GM12872 (cell line): ENCODE results near the gene ADAMTS16.

Source experiments
- TF ChIP-seq, protein P1 (sequence below): IDR thresholded peaks from 3 replicates; pipeline ENCODE4 v1.5.1; 2011; ENCODE audit warnings: low read depth, mild to moderate bottlenecking, low read length, moderate library complexity; ENCODE audit not compliant: insufficient read depth

The ADAMTS16 gene

DNA sequence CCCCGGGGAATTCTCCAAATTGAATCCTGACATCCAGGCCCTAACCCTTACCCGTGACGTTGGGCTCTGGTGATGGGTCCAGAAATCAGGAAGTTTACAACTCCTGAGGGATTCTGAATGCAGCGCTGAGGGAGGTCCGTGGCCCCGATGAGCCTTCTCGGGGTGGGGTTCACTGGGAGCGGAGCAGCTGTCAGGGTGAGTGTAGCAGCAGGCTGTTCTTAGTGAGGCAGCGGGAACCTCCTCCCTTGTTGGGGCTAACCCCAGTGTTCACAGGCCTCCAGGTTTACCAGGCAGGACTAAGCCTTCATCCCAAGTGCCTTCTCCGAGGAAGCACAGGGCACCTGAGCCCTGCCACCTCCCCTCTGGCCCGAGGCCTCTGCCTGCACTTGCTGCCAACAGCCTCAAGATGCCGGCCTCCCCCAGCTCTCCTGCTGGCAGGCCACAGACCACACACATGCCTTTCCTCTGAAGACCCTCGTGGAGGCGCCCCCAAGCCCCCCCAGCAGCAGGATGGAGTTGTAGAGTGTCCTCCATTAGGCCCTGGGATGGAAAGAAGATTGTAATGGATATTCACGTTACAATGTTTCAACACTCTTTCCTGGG lies 7.3 kb upstream of the ADAMTS16 start:
- TF ChIP-seq, protein P1, sequence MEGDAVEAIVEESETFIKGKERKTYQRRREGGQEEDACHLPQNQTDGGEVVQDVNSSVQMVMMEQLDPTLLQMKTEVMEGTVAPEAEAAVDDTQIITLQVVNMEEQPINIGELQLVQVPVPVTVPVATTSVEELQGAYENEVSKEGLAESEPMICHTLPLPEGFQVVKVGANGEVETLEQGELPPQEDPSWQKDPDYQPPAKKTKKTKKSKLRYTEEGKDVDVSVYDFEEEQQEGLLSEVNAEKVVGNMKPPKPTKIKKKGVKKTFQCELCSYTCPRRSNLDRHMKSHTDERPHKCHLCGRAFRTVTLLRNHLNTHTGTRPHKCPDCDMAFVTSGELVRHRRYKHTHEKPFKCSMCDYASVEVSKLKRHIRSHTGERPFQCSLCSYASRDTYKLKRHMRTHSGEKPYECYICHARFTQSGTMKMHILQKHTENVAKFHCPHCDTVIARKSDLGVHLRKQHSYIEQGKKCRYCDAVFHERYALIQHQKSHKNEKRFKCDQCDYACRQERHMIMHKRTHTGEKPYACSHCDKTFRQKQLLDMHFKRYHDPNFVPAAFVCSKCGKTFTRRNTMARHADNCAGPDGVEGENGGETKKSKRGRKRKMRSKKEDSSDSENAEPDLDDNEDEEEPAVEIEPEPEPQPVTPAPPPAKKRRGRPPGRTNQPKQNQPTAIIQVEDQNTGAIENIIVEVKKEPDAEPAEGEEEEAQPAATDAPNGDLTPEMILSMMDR, result no peak

DNA sequence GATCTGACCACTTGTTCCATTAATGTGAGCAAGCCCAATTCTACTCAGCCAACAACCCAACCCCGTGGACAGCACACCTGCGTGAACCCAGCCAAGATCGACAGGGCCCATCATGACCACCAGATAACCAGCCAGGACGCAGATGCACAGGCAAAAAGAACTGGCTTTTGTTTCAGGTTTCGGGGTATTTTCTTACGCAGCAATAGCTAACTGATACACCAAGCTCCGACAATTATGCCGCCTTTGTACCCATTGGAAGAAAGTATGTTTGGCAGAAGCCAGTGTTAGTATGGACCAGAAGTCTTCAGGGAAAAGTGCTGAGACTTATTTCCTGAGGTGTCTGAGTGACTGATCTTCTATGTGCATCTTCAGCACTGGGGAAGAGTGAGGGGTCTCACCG lies 6.0 kb upstream of the ADAMTS16 start:
- TF ChIP-seq, protein P1, result no peak

DNA sequence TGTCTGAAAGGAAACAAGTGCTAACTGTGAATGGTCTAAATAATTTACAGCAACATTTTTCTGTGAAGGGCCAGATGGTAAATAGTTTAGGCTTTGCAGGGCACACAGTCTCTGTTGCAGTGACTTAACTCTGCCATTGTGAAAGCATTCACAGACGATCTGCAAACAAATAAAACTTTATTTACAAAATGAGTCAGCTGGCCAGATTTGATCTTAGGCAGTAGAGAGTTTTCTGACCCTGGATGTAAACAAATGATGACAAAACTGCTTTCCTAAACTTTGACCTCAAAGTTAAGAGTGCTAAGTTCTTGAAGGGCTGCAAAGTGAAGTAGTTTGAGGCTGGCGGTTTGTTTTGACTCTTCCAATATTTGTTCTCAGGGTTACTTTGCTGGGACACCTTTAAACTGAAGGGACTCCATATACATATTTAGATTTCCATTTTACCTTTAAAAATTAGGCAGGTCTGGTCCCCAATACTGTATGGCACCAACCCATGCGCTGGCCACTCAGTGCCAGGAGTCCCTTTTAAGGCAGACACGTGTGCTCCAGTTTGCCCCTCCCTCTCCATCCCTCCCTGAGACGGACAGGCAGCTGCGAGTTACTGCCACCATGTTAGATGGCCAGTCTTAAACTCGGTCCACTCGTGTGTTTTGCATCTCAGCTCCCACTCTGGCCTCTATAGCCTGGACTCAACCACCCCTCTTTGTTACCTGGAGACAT lies 4.0 kb upstream of the ADAMTS16 start:
- TF ChIP-seq, protein P1, result no peak

DNA sequence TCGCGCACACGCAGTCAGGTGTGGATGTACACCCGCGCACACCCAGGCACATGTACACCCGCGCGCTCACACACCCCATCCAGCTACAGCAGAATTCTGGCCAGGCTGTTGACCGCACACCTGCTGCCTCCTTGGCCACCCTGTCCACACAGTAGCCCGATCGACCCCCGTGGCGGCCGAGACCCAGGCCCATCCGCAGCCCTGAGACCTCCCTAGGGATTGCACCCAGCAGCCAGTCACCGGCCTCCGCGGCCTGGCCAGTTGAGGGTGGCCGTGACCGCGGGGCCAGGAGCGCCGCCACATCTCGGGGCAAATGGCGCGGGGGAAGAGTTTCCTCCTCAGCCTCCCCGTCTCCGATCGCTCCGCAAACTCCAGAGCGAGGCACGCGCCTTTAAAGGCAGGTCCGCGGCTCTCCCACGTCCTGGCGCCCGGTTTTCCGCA lies 774 bp upstream of the ADAMTS16 start:
- TF ChIP-seq, protein P1, result no peak

DNA sequence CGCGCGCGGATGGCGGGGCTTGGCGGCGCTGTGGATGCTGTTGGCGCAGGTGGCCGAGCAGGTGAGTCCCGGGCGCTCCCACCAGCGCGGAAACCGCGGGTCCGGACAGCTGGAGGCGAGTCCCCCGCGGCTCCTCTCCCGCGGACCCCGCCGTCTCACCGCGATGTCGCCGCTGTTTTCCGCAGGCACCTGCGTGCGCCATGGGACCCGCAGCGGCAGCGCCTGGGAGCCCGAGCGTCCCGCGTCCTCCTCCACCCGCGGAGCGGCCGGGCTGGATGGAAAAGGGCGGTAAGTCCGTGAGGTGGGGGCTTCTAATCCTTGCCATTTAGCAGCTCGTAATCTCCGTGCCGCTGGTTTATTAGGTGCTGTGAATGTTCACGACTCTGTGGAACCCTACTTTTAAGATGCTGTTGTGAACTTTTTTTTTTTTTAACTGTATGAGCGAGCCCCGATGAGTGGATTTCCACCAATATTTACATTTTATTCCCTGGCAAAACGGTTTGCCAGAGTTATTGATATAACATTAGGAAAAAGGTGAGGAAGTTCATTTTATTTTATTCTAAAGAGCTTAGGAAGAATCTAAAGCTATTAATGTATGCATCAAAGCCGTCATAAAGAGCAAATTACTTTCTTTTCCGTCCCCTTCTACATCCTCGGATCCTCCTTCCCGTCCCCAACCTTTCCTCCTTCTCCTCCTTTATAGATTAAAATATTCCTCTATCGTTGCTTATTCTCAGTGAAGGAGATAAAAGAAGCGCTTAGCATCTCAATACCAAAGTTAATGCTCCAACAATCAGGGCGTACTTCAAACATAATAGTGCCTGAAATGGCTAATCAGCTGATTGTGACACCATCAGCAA lies 579 bp downstream of the ADAMTS16 start:
- TF ChIP-seq, protein P1, result no peak

DNA sequence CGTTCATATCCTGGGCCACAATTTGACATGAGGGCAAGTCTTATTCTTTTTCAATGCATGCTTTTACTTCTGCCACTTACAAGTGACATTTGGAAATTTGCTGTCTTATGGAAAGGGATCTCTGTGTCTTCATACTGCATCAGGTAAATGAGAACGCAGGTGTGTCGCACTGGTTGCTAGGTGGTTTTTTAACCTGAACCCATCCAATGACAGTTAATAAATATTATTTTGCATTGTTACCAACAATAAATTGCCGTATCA lies 1.1 kb downstream of the ADAMTS16 start:
- TF ChIP-seq, protein P1, result no peak

DNA sequence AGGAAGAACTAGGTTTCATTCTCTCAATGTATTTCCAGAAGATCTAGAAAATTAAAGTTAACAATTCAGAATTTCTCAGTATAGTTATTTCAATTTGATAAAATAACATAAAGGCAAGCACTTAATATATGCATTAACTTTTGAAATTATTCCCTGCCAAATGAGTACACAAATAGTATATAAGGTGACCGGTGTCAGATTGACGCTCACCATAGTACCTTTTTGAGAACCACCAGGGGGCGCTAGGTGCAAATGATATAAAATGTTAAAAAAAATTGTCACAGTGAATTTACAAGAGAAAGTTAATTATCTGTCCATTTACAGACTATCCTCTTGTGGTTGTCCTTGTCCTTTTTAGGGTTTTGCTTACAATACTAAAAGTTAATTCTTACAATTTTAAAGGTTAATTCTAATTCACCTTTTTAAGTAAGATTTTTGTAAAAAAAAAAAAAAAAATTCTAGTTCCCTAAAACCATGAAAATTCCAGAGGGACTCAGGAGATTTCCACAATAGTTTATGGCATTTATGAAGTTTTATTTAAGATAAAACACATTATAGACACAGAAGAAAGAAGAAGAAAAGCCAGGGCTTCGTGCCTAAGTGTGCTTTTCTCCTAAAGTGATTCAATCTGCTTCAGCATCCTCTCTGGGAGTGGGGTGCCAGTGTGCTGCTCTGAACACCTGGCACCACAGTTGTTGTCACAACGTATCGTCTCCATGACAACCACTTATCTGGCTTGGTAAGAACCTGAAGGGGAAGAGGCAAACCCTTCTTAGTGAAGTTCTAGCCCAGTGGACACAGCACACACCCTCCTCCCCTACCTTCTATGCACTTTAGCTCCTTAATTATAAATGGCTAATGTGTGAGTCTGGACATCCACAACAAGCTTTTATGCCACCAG lies 1.7 kb downstream of the ADAMTS16 start:
- TF ChIP-seq, protein P1, result peak; percentile 49; the same call in 2 of the 3 replicates
